ENCODE results near the gene CPM. TPM values are rescaled to one million over a fixed set of nuclear protein-coding genes. Genes with fewer than 3 reads are reported as not detected.

The CPM gene
- total RNA-seq, 1 donor from 2014 or later = 0.67 TPM

GRCh38 chr12:68856510-68856909 is 76.5 kb downstream of the CPM start:
- H3K27ac Mint-ChIP-seq (ENCODE audit: unreplicated experiment) = no peak overlapping the region
- no peaks in the 10 kb centered on the region for H3K4me1 Mint-ChIP-seq (ENCODE audit: low read depth)
- no peak overlapping the region for H3K4me3 Mint-ChIP-seq (ENCODE audit: unreplicated experiment)
- no peak for DNase-seq (ENCODE audit: low spot score)
- H3K36me3 Mint-ChIP-seq (ENCODE audit: low read depth) = no peaks in the 10 kb centered on the region
- H3K27me3 Mint-ChIP-seq (ENCODE audit: low read depth) = no peaks in the 10 kb centered on the region
- TF ChIP-seq CTCF (IDR thresholded peaks at IDR 0.05) = no peak
- H3K9me3 Mint-ChIP-seq (ENCODE audit: low read depth) = no peaks in the 10 kb centered on the region

DNA sequence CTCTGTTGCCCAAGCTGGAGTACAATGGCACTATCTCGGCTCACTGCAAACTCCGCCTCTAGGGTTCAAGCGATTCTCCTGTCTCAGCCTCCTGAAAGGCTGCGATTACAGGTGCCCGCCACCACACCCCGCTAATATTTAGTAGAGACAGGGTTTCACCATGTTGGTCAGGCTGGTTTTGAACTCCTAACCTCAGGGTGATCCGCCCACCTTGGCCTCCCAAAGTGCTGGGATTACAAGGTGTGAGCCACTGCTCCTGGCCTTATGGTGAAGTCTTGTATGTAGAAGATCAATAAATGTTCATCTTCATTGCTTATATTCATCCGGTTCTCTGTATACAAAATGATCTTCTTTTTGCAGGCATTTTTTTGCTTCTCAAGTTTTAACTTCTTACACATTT is 77.2 kb downstream of the CPM start:
- H3K36me3 Mint-ChIP-seq (ENCODE audit: low read depth) = no peaks in the 10 kb centered on the region
- H3K27me3 Mint-ChIP-seq (ENCODE audit: low read depth) = no peaks in the 10 kb centered on the region
- DNase-seq (ENCODE audit: low spot score) = no peak
- H3K4me1 Mint-ChIP-seq (ENCODE audit: low read depth) = no peaks in the 10 kb centered on the region
- no peak overlapping the region for H3K4me3 Mint-ChIP-seq (ENCODE audit: unreplicated experiment)
- no peaks in the 10 kb centered on the region for H3K9me3 Mint-ChIP-seq (ENCODE audit: low read depth)
- no peak overlapping the region for H3K27ac Mint-ChIP-seq (ENCODE audit: unreplicated experiment)
- no peak for TF ChIP-seq CTCF (IDR thresholded peaks at IDR 0.05)

DNA sequence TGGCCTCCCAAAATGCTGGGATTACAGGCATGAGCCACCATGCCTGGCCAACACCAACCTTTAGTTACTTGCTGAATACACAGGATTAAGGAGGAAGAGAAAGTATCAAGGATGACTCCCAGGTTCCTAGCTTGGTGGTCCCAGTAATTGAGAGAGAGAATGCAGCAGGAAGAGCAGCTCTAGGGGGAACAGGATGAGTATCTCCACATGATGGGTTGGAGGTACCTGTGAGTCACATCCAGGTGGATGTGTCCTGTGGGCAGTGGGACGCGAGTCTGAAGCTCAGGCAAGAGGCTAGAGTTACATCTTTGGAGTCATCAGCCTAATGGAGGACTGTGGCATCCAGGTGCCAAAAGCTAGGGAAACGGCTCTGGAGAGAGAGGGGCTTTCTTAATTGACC is 77.9 kb downstream of the CPM start:
- no peaks in the 10 kb centered on the region for H3K27me3 Mint-ChIP-seq (ENCODE audit: low read depth)
- DNase-seq (ENCODE audit: low spot score) = no peak
- H3K4me3 Mint-ChIP-seq (ENCODE audit: unreplicated experiment) = no peak overlapping the region
- H3K27ac Mint-ChIP-seq (ENCODE audit: unreplicated experiment) = no peak overlapping the region
- H3K9me3 Mint-ChIP-seq (ENCODE audit: low read depth) = no peaks in the 10 kb centered on the region
- TF ChIP-seq CTCF (IDR thresholded peaks at IDR 0.05) = no peak
- no peaks in the 10 kb centered on the region for H3K4me1 Mint-ChIP-seq (ENCODE audit: low read depth)
- H3K36me3 Mint-ChIP-seq (ENCODE audit: low read depth) = no peaks in the 10 kb centered on the region

DNA sequence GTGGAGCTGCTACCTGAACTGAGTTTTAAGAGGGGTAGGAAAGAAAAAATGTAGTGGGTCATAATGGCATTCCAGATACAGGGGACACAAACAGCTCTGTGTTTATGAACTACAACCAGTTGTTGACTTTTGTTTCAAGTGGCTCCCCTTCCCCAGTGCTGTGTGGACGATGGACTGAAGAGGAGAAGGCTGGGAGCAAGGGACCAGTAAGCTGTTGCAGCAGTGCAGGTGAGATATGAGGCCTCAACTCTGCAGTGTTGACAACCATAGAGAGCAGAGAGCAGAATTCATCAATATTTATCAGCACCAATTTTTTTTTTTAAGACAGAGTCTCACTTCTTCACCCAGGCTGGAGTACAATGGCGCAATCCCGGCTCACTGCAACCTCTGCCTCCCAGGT is 78.4 kb downstream of the CPM start:
- no peak for TF ChIP-seq CTCF (IDR thresholded peaks at IDR 0.05)
- Mint-ChIP-seq H3K27me3 (ENCODE audit: low read depth) (no peaks in the 10 kb centered on the region), H3K4me3 (ENCODE audit: unreplicated experiment) (no peak overlapping the region), H3K4me1 (ENCODE audit: low read depth) (no peaks in the 10 kb centered on the region), H3K36me3 (ENCODE audit: low read depth) (no peaks in the 10 kb centered on the region), H3K27ac (ENCODE audit: unreplicated experiment) (no peak overlapping the region), H3K9me3 (ENCODE audit: low read depth) (no peaks in the 10 kb centered on the region)
- no peak for DNase-seq (ENCODE audit: low spot score)

- H3K36me3 Mint-ChIP-seq (ENCODE audit: low read depth) = no peaks in the 10 kb centered on the region
- no peaks in the 10 kb centered on the region for H3K27me3 Mint-ChIP-seq (ENCODE audit: low read depth)
- H3K9me3 Mint-ChIP-seq (ENCODE audit: low read depth) = no peaks in the 10 kb centered on the region
- no peak for TF ChIP-seq CTCF (IDR thresholded peaks at IDR 0.05)
- H3K4me1 Mint-ChIP-seq (ENCODE audit: low read depth) = no peaks in the 10 kb centered on the region
- DNase-seq (ENCODE audit: low spot score) = no peak
- H3K27ac Mint-ChIP-seq (ENCODE audit: unreplicated experiment) = no peak overlapping the region
- H3K4me3 Mint-ChIP-seq (ENCODE audit: unreplicated experiment) = no peak overlapping the region
Measured at GRCh38 chr12:68854078-68854468, 78.9 kb downstream of the CPM start.
